GM19035 (cell line): ENCODE results near the gene TNRC18.
"Not testable (repeated sequence)": the region's sequence is repeated elsewhere in the genome, so short reads cannot be mapped to it uniquely, and the experiment has no call there.

Source experiments
- ATAC-seq: cut with Tn5 transposase; IDR thresholded peaks from one replicate; pipeline ENCODE4 v1.9.1; 2021; ENCODE audit not compliant: unreplicated experiment

TNRC18 gene

DNA sequence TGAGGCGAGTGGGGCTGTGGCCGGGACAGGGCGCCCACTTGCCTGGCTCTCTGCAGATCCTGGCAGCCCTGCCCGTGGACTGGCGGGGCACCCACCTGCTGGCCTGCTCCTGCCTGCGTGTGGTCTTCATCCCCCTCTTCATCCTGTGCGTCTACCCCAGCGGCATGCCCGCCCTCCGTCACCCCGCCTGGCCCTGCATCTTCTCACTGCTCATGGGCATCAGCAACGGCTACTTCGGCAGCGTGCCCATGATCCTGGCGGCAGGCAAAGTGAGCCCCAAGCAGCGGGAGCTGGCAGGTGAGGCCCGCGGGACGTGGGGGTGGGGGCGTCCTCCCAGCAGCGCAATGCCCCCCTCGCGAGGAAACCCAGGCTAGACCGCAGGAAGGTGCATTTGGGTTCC is 123.3 kb downstream of the TNRC18 start:
- ATAC-seq: no peak

DNA sequence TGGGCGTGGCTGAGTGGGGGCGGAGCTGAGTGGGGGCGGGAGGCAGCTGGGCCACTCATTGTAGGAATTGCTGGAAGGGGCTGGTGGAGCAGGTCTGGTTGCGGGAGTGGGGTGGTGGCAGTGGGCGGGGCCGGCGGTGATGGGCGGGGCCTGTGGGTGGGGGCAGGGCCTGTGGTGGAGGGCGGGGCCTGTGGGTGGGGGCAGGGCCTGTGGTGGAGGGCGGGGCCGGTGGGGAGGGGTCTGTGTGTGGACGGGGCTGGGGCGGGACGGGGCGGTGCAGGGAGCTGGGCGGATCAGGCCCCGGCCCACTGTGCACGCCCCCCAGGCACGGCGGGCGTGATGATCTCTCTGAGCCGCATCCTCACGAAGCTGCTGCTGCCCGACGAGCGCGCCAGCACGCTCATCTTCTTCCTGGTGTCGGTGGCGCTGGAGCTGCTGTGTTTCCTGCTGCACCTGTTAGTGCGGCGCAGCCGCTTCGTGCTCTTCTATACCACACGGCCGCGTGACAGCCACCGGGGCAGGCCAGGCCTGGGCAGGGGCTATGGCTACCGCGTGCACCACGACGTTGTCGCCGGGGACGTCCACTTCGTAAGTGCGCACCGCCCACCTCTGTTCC is 126.9 kb downstream of the TNRC18 start:
- ATAC-seq: no peak

DNA sequence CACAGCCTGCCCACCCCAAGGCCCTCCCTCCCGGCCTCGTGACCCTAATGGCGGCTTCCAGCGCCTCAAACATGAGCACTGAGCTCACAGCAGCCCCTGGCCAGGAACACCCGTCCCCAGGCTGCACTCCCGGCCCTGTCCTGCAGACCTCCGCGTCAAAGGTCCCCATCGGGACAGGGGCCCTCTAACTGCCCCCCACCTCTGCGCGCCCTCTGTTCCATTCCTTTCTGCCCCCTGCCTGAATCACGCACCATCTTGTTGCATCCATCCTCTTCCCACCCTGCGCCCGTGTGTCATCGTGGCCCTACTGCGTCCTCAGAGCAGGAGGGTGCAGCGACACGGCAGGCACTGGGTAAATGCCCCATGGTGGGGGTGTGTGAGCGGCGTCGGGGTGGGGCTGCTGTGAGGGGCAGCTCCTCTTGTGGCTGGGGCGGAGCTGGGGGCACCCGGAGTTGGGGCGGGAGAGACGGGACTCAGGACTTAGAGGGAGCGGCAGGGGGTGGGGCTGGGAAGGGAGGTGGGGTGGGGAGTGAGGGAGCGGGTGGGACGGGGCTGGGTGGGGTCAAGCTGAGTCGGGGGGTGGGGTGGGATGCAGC is 127.5 kb downstream of the TNRC18 start:
- ATAC-seq: no peak

DNA sequence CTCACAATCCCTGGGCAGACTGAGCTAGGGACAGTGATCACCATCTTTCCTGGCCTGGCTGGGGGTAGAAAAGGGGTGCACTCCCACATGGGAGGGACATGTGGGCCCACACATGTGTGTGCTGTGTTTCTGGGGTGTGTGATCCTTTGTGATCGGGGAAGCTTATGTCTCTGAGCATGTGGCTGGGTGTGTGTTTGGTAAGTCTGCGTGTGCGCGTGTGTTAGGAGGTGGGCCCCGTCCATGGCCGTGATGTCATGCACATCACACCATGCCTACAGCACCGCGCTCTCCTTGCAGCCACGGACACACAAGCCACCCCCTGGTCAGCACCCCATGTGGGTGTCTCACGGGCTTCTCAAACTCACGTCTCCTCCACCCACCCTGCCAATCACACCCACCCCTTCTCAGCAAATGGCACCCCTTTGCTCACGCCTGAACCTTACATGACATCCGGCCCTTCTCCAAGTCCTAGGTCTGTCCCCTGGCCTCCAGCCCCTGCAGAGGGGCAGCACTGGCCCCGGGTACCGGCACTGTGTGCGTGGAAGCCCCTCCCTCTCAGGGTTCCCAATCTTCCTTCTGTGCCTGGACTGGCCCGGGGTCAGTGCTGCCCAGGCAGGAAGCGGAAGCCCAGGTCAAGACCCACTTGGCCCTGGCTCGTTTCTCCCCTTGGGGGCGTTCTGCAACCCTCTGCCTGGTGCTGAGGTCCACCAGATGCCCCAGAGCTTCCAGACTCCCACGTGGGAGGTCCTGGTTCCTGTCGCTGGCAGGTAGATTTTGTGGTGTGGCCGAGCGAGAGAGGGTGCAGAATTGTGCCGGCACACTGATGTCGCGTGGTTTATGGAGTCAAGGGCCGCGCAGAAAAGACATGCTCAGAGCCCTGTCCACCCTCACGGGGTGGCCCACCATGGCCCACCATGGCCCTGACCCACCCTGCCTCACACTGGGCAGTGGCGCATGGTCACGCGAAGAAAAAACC is 128.3 kb downstream of the TNRC18 start:
- ATAC-seq: no peak

DNA sequence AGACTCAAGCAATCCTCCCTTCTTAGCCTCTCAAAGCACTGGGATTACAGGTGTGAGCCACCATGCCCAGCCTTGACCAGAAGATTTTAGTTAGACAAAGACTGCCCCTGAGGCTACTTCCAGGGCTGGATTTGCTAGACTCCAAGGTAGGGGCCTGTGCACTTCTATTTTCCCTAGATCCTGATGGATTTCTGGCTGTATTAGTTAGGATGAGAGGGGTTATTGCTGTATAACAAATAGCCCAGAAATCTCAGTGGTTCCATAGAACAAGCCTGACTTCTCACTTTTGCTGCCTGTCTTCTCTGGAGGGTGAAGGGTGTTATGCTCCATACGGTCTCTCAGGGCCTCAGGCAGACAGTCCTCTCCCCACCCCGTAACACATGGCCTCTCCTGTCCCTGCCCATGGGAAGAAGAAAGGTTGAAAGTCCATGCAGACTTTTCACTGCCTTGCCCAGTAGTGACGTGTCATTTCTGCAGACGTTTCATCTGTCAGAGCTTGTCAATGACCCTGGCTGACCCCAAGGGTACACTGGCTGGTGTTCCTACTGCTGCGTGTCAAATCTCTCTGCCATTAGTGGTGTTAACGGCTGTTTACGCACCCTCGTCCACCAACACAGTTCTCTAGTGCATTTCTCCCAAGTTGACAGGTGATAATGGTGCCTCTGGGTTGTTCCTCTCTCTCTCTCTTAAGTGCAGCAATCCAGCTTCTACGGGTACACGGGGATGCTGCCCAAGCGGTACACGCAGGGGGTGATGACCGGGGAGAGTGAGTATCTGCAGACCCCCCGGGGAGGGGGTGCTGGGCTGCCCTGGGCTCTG is 129.3 kb downstream of the TNRC18 start:
- ATAC-seq: no peak

DNA sequence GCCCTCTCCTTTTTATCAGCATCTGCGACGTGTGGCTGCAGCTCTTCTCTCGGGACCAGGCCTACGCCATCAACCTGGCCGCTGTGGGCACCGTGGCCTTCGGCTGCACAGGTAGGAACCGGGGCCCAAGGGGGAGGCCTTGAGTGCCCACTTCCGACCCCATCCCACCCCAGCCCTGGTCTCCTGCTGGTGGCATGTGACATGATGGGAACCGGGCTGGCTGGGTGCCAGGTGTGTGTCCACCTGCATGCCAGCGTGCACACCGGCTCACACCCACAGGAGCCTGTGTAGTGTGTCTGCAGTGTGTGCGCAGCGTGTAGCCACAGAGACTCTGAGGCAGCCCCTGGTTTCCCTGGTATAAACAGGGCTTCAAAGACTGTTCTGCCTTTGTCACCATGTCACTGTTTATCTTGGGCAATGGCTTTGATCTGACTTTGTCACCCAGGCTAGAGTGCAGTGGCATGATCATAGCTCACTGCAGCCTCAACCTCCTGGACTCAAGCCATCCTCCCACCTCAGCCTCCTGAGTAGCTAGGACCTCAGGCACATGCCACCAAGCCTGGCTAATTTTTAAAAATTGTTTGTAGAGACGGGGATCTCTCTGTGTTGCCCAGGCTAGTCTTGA is 131.8 kb downstream of the TNRC18 start:
- ATAC-seq: not testable (repeated sequence)

DNA sequence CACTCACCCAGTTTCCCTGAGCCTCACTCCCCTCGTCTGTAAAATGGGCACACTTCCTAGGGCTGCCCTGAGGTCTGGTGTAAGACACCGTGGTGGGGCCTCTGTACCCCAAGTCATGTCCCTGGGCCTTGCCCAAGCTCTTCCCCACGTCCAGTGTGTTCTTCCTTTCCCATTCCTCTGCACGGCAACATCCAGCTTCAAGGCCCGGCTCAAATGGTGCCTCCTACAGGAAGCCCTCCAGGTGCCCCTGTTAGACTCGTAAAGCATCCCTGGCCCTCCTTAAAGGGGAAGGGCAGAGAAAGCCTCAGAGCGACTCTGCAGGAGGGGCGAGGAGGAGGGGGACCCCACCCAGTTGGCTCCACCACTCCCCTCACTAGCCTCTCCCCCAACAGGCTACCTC is 132.3 kb downstream of the TNRC18 start:
- ATAC-seq: no peak

DNA sequence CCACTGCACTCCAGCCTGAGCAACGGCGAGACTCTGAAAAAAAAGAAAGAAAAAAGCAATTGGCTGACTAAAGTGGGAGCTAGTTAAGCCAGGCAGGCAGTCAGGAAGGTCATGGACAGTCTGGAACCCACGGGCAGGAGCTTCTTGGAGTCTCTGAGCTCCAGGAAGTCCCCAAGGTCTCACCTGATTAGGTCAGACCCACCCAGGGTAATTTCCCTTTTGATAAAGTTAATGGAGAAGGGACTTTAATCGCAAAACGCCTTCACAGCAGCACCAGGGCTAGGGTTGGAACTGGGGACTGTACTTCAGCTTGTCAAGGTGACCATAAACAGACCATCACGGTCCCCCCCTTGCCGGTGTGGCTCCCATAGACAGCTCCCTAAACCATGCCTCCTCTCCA is 134.3 kb downstream of the TNRC18 start:
- ATAC-seq: no peak

DNA sequence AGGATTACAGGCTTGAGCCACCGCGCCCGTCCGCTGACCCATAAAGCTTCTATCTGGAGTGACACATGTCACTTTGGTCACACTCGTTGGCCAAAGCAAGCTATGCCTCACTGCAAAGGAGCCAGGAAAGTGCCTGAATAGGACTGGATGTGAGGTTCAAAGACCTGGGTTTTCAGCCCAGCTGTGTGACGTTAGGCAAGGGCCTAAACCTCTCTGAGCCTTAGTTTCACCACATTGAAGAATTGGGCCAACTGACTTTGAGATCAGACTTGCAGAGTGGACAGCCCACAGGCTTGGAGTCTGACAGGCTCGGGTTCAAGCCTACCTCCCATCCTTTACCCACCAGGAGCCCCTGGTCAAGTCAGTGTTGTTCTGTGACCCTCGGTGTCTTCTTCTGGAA is 135.1 kb downstream of the TNRC18 start:
- ATAC-seq: not testable (repeated sequence)

DNA sequence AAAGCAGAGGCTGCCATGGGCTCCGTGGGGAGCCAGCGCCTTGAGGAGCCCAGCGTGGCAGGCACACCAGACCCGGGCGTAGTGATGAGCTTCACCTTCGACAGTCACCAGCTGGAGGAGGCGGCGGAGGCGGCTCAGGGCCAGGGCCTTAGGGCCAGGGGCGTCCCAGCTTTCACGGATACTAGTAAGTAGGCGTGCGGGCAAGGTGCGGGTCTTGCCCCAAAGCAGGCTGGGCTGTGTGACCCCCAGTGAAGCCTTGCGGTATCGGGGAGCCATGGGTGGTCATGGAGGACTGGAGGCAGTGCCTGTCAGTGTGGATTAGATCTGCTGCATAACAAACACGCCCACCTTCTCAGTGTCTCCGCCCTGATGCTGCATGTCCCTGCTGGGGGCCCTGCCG is 135.8 kb downstream of the TNRC18 start:
- no peak for ATAC-seq

DNA sequence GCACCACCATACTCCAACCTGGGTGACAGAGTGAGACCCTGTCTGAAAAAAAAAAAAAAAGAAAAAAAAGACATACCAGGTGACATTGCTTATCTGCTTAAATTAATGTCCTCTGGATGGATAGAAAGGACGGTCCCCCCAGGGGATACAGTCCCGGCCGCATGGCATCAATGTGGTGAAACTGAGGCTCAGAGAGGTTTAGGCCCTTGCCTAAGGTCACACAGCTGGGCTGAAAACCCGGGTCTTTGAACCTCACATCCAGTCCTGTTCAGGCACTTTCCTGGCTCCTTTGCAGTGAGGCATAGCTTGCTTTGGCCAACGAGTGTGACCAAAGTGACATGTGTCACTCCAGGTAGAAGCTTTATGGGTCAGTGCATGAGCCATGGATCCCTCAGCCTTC is 136.3 kb downstream of the TNRC18 start:
- not testable (repeated sequence) for ATAC-seq

DNA sequence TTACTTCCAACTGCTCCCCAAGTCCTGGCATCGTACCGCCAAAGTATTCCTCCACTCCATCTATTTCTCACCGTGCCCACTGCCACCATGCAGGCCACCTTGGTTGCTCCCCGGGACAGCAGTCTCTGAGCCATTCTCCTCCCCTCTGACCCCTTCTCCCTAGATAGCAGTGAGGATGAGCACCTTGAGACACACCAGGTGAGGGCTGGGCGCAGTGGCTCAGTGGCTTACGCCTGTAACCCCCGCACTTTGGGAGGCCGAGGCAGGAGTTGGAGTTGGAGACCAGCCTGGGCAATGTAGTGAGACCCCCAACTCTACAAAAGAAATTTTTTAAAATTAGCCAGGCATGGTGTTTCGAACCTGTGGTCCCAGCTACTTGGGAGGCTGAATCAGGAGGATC is 136.7 kb downstream of the TNRC18 start:
- ATAC-seq: no peak

DNA sequence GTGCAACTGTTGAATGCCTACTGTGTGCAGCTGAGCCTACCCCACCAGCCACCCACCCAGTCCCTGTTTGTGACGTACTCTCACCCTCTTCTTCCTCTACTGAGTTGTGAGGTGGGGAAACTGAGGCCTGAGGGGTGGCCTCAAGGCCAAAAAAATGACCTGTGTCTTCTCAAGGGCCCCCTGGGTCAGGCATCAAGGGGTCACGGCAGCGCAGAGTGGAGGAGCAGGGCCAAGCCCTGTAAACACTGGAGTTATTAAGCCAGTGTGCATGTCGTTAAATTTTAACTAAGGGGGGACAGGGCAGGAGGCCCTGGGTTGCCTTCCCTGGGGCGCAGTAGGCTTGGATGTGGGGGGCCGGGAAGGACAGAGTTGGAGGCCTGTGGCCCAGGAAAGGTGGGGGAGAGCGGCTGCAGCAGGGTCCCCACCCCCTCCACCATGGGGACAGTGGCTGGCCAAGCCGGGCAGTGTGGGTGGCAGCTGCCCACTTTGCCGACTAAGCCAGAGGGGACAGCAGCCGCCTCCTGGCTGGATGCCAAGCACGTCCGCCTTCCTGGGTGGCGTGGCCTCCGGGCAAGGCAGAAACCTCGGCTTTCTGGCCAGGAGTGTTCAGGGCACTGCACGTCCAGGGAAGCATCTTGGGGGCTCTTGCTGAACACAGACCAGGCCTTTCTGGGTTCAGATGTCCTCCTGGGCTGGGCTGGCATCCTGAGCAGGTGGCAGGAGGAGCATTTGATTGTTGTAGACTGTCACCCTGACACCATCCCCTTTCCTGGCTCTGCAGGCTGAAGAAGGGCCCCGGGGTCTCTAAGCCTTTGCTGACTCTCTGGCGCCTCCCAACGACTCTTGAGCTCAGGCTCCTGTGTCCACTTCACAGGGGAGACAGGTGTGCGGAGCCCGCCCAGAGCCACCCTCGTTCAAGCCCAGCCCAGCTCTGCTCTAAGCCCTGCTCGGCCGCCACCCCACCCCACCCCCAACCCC is 139.0 kb downstream of the TNRC18 start:
- no peak for ATAC-seq

DNA sequence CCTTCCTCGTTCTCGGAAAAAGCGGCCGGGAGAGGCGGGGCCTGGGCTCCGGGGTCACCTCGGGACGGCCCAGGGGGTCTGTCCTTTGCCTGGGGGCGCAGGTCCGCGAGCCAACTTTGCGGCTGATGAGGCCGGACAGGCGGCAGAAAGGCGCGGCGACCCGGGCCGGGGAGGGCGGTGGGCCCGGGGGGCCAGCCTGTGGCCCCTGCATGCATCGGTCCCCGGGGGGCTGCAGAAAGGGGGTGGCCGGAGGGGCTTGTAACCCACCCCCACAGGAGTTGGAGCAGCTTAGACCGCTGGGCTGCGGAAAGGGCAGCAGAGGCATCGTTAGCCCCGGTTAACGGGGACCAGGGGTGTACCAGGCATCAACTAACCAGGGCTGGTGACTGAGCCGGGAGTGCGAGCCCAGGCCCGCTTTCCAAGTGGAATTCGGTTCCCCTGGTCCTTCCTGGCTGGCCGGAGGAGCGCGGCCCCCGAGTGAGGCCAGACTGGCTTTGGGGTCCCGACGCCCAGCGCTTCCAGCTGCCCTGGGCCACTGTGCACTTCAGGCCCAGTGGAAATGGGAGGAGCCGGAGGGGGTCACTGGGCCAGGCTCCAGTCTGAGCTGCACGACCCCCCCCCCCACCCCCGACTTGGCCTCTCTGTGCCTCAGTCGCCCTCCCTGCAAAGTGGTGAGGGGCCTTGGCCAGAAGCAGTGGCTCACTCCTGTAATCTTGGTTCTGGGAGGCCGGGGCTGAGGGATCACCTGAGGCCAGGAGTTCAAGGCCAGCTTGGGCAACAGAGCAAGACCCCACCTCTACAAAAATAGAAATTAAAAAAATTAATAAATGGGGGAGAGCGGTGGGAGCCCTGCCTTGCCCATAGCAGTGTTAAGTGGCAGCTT is 140.0 kb downstream of the TNRC18 start:
- no peak for ATAC-seq

DNA sequence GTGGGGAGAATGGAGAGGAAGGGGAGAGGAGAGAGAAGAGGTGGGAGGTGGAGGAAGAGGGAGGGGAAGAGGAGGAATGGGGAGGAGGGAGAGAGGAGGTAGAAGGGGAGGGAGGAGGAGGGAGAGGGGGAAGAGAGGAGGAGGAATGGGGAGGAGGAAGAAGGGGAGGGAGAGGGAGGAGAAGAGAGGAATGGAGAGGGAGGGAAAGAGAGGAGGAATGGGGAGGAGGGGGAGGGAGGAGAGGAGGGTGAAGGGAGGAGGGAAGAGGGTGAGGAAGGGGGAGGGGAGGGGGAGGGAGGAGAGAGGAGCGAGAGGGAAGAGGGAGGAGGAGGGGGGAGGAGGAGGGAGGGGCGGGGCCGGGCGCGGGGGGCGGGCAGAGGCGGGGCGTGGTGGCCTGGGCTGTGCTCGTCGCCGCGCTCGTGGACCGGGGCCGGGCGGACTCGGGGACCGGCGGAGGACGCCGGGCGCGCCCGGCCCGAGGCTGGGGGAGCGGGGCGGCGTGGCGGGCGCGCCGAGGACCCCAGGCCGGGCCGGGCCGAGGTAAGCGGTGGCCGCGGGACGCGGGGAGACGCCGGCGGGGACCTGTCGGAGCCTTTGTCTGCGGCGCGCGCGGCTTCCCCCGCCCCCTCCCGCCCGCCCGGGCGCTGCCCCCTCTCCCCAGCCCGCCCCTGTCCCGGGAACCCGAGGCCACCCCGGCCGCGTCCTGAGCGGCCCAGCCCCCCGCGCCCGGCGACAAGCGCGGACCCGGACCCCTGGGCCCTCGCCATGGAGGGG is 140.9 kb downstream of the TNRC18 start, which contains the start of gene SLC29A4:
SLC29A4 (plus strand) TSS at position 401 of the 774 bp plus-strand sequence. CDS start 4,874 bp downstream, outside the sequence.
- no peak for ATAC-seq

DNA sequence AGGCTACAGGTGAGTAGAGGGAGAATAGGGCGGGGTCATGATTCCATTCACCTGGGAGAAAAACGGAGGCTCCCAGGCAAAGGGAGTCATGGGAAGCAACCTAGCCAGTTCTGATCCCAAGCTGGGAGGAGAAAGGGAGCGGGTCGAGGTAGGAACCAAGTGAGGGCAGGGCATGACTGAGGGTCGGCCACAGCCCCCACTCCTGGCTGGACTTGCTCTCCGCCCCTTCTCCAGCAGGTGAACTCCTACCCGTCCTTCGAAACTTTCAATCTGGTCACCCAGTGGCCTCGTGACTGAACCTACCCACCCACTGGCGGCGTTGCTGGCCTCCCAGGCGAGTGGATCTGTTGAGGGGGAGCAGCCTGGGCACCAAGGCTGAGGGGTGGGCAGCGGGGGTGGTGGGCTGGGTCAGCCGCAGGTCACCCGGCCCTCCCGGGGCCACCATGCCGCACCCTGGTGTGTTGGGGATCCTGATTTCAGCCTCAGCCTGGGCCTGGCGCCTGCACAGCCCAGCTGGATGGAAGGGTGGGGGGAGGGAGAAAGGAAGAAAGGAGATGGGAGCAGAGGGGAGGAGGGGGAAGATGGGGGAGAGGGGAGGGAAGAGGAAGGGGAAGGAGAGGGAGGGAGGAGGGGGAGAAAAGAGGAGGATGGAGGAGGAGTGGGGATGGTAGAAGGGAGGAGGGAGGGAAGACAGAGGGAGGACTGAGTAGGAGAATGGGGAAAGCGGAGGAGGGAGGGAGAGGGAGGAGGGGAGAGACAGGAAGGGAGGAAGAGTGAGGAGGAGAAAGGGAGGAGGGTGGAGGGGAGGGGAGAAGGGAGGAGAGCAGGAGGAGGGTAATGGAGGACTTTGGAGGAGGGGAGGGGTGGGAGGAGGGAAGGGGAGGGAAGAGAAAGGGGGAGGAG is 141.8 kb downstream of the TNRC18 start:
- ATAC-seq: not testable (repeated sequence)

DNA sequence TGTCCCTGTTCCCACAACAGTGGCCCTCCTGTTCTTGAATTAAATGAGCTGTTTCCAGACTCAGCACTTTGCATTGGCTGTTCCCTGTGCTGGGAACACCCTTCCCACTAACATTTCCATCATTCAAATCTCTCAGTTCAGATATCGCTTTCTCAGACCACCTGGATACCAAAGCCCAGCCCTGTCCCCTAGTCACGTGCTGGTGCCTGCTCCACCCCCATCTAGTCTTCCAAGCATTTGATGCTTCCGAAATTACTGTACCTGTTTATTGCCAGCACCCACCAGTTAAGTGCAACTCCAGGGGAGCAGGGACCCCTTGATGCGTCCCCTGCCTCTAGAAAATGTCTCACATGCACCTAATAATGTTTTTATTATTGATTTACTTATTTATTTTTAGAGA is 143.9 kb downstream of the TNRC18 start:
- no peak for ATAC-seq
